ENCODE measurements around the gene ADAMTSL2. TPM values are rescaled to one million over a fixed set of nuclear protein-coding genes. Genes with fewer than 3 reads are reported as not detected.

Gene ADAMTSL2
- total and polyA plus RNA-seq, 2 of the 13 experiments (the other 11 are each of a cell fraction or from before 2014, with no cell fraction given), result 1.9 to 3.8 TPM

GRCh38 chr9:133612816-133613215, 78.3 kb downstream of the ADAMTSL2 start:
- in situ Hi-C loops (cut with HindIII; ENCODE audit: extremely low pct_ligation_motif_present, low pct_unique_long_range_greater_than_20kb), result no loop called here
- no peaks in the 10 kb centered on the region for H3K4me1 ChIP-seq (ENCODE audit: insufficient read depth, low read length)
- H3K9me3 ChIP-seq (ENCODE audit: low read length), result no peaks in the 10 kb centered on the region
- intact Hi-C loops (cut with micrococcal nuclease; ENCODE audit: unreplicated experiment), result no loop called here
- WGBS (ENCODE audit: low lambda C conversion rate), result 3% methylated on average over 8 of the region's 8 CpGs
- CTCF ChIA-PET (ENCODE audit: low intra/inter-chr PET ratio, low total read pairs), result no interaction called here
- no peaks in the 10 kb centered on the region for H3K36me3 ChIP-seq (replicated peaks in 1 of 2; ENCODE audit: control insufficient read depth in 1 of 2, insufficient read depth in 2 of 2, low read length in 2 of 2)
- H3K4me2 ChIP-seq (ENCODE audit: low read depth, low read length), result no peak overlapping the region
- H2AFZ ChIP-seq (ENCODE audit: low read length), result no peak overlapping the region
- no peak overlapping the region for H3K27ac ChIP-seq (ENCODE audit: extremely low read length, insufficient read depth, low read length)
- FAIRE-seq (no peak), DNase-seq (ENCODE audit: low spot score) (no peak), ATAC-seq (no peak)
- POLR2A ChIA-PET, result no interaction called here
- no TSS peak for BruUV-seq (replicated peaks)
- H3K27me3 ChIP-seq (ENCODE audit: control insufficient read depth in 1 of 2, insufficient read depth in 2 of 2, low read length in 2 of 2), result peaks cover 8 to 76% of the 10 kb centered on the region in 2 experiments
- H3K4me3 ChIP-seq (replicated peaks in 1 of 3; ENCODE audit: insufficient read depth in 1 of 3, low read depth in 2 of 3, low read length in 3 of 3), result no peak overlapping the region
- no peaks in the 10 kb centered on the region for H3K79me2 ChIP-seq (ENCODE audit: insufficient read depth, low read length)
- H3K9ac ChIP-seq (ENCODE audit: insufficient read depth, low read depth, low read length), result no peak overlapping the region
- H4K20me1 ChIP-seq (ENCODE audit: insufficient read depth, low read length), result 0 out of 2 replicates have a peak, but pooled peaks cover 3% of the 10 kb centered on the region
- no peak for TF ChIP-seq U2AF2 (IDR thresholded peaks at IDR 0.05; ENCODE audit: low read depth, low read length)
- no peak for TF ChIP-seq RNF219 (CRISPR knock-in tag; IDR thresholded peaks at IDR 0.05)
- no peak for TF ChIP-seq REL (CRISPR knock-in tag; conservative IDR thresholded peaks at IDR 0.05)
- no peak for TF ChIP-seq TCF7L2 (IDR thresholded peaks at IDR 0.05; ENCODE audit: low read depth, low read length)
- no peak for TF ChIP-seq SAFB2 (CRISPR knock-in tag; IDR thresholded peaks at IDR 0.05; ENCODE audit: borderline replicate concordance, low read depth)
- TF ChIP-seq ZBTB4 (CRISPR knock-in tag; IDR thresholded peaks at IDR 0.05; ENCODE audit: borderline replicate concordance), result no peak
- TF ChIP-seq ZBTB7B (CRISPR knock-in tag; IDR thresholded peaks at IDR 0.05), result no peak
- no peak for TF ChIP-seq CREM (IDR thresholded peaks at IDR 0.05)
- no peak for TF ChIP-seq CREM (CRISPR knock-in tag; IDR thresholded peaks at IDR 0.05)
- no peak for TF ChIP-seq TRIM22 (IDR thresholded peaks at IDR 0.05)
- no peak for TF ChIP-seq USF2 (IDR thresholded peaks at IDR 0.05; ENCODE audit: low read depth, low read length)
- no peak for TF ChIP-seq USF2 (CRISPR knock-in tag; IDR thresholded peaks at IDR 0.05; ENCODE audit: borderline replicate concordance)
